ENCODE results near the gene CFAP299.

CFAP299 gene

GRCh38 chr4:80475798-80476197 lies 140.3 kb downstream of the CFAP299 start:
- DNase-seq, result no peak
- Histone ChIP-seq H2AFZ (ENCODE audit: low read length) (no peak overlapping the region), H3K27me3 (replicated peaks; ENCODE audit: insufficient read depth, low read length) (peaks cover 12% of the 10 kb centered on the region; the same call in 1 of the 2 replicates), H3F3A (ENCODE audit: insufficient read depth, low read length) (no peaks in the 10 kb centered on the region), H3K9me2 (replicated peaks; ENCODE audit: insufficient read depth, low read length) (no peaks in the 10 kb centered on the region), H3K79me2 (ENCODE audit: low read length) (no peaks in the 10 kb centered on the region), H3K27ac (ENCODE audit: low read length) (no peak overlapping the region), H3K4me3 (ENCODE audit: low read length) (no peak overlapping the region), H3K9ac (ENCODE audit: low read length) (no peak overlapping the region), H4K20me1 (ENCODE audit: insufficient read depth, low read length) (no peaks in the 10 kb centered on the region), H3K36me3 (replicated peaks; ENCODE audit: insufficient read depth, low read length) (no peaks in the 10 kb centered on the region), H3K4me2 (ENCODE audit: low read depth, low read length) (no peak overlapping the region), H3K4me1 (ENCODE audit: low read length) (no peaks in the 10 kb centered on the region), H3K9me3 (replicated peaks; ENCODE audit: insufficient read depth, low read length) (no peaks in the 10 kb centered on the region)
- no peak for TF ChIP-seq CTCF (IDR thresholded peaks at IDR 0.05; ENCODE audit: low read length)

- H3K79me2 ChIP-seq (ENCODE audit: low read length), result no peaks in the 10 kb centered on the region
- H3K4me1 ChIP-seq (ENCODE audit: low read length), result no peaks in the 10 kb centered on the region
Measured at GRCh38 chr4:80484712-80485111, 149.2 kb downstream of the CFAP299 start.

GRCh38 chr4:80486603-80487002 lies 151.1 kb downstream of the CFAP299 start:
- Histone ChIP-seq H3K36me3 (replicated peaks; ENCODE audit: insufficient read depth, low read length) (no peaks in the 10 kb centered on the region), H3K27ac (ENCODE audit: low read length) (no peak overlapping the region), H3K9me2 (replicated peaks; ENCODE audit: insufficient read depth, low read length) (no peaks in the 10 kb centered on the region), H4K20me1 (ENCODE audit: insufficient read depth, low read length) (no peaks in the 10 kb centered on the region), H3K79me2 (ENCODE audit: low read length) (no peaks in the 10 kb centered on the region), H3F3A (ENCODE audit: insufficient read depth, low read length) (no peaks in the 10 kb centered on the region), H3K4me1 (ENCODE audit: low read length) (no peaks in the 10 kb centered on the region), H3K4me2 (ENCODE audit: low read depth, low read length) (no peak overlapping the region), H3K27me3 (replicated peaks; ENCODE audit: insufficient read depth, low read length) (no peaks in the 10 kb centered on the region), H3K9ac (ENCODE audit: low read length) (no peak overlapping the region), H3K9me3 (replicated peaks; ENCODE audit: insufficient read depth, low read length) (no peaks in the 10 kb centered on the region), H3K4me3 (ENCODE audit: low read length) (no peak overlapping the region), H2AFZ (ENCODE audit: low read length) (no peak overlapping the region)
- TF ChIP-seq EZH2 (optimal IDR thresholded peaks at IDR 0.05; ENCODE audit: low read depth, low read length) (no peak), EZH2phosphoT487 (IDR thresholded peaks at IDR 0.05; ENCODE audit: low read length) (no peak), CTCF (IDR thresholded peaks at IDR 0.05; ENCODE audit: low read length) (no peak)
- no peak for DNase-seq

More at GRCh38 chr4:80484712-80485111, 149.2 kb downstream of the CFAP299 start:
- no peak overlapping the region for H3K27ac ChIP-seq (ENCODE audit: low read length)
- H2AFZ ChIP-seq (ENCODE audit: low read length), result no peak overlapping the region
- H3F3A ChIP-seq (ENCODE audit: insufficient read depth, low read length), result no peaks in the 10 kb centered on the region
- no peaks in the 10 kb centered on the region for H3K27me3 ChIP-seq (replicated peaks; ENCODE audit: insufficient read depth, low read length)
- no peak for TF ChIP-seq EZH2phosphoT487 (IDR thresholded peaks at IDR 0.05; ENCODE audit: low read length)
- no peak for TF ChIP-seq CTCF (IDR thresholded peaks at IDR 0.05; ENCODE audit: low read length)
- no peak for TF ChIP-seq EZH2 (optimal IDR thresholded peaks at IDR 0.05; ENCODE audit: low read depth, low read length)
- H3K4me2 ChIP-seq (ENCODE audit: low read depth, low read length), result no peak overlapping the region
- H3K9ac ChIP-seq (ENCODE audit: low read length), result no peak overlapping the region
- no peak overlapping the region for H3K4me3 ChIP-seq (ENCODE audit: low read length)
- no peaks in the 10 kb centered on the region for H4K20me1 ChIP-seq (ENCODE audit: insufficient read depth, low read length)
- H3K9me3 ChIP-seq (replicated peaks; ENCODE audit: insufficient read depth, low read length), result no peaks in the 10 kb centered on the region
- H3K36me3 ChIP-seq (replicated peaks; ENCODE audit: insufficient read depth, low read length), result no peaks in the 10 kb centered on the region
- H3K9me2 ChIP-seq (replicated peaks; ENCODE audit: insufficient read depth, low read length), result no peaks in the 10 kb centered on the region
- DNase-seq, result no peak

Measured in MM.1S (cell line).